ENCODE results near the gene CDS1.

DNA sequence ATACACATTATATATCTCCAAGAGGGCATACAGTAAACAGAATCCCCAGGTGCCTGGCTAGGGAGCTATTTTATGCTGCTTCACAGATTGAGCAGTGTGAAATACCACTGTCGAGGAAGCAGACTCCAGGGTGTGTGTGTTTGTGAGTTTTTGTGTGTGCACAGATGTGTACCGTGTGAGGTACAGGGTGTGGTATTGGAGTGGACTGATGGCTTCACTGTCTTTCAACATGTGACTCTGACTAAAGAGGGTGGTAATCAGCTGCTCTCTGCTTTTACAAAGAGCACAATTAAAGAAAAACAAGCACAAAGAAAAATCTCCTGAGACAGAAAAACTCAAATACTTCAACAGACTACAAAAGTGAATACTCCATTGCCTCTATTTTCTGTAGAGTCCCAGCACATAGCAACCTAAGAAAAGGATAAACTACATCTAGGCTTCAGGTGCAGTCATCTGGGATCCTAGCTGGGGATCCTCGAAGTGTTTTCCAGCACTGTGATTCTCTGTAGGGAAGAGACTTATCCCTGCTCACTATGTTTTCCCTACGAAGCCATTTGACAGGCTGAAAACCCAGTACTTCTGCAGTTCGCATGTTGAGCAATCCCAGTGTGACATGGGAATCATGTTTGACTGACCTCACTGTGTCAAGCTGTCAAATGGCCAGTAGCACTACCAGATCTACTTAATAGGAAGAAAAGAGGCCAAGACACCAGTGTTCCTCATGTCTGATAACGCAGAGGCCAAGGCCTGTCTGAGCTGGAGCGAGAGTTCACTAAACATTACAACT, 100.3 kb downstream of the CDS1 start:
- TF ChIP-seq, protein P1, sequence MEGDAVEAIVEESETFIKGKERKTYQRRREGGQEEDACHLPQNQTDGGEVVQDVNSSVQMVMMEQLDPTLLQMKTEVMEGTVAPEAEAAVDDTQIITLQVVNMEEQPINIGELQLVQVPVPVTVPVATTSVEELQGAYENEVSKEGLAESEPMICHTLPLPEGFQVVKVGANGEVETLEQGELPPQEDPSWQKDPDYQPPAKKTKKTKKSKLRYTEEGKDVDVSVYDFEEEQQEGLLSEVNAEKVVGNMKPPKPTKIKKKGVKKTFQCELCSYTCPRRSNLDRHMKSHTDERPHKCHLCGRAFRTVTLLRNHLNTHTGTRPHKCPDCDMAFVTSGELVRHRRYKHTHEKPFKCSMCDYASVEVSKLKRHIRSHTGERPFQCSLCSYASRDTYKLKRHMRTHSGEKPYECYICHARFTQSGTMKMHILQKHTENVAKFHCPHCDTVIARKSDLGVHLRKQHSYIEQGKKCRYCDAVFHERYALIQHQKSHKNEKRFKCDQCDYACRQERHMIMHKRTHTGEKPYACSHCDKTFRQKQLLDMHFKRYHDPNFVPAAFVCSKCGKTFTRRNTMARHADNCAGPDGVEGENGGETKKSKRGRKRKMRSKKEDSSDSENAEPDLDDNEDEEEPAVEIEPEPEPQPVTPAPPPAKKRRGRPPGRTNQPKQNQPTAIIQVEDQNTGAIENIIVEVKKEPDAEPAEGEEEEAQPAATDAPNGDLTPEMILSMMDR (IDR thresholded peaks at IDR 0.05) = no peak
- no peak for TF ChIP-seq EP300 (IDR thresholded peaks at IDR 0.05)
- no peak for TF ChIP-seq POLR2AphosphoS5 (IDR thresholded peaks at IDR 0.05)
- TF ChIP-seq POLR2A (IDR thresholded peaks at IDR 0.05) = no peak

Measured in upper lobe of left lung (tissue), 4 donors.